MM.1S (cell line): ENCODE data around the gene RFFL.

Source experiments
- CTCF ChIP-seq: fragments of 300-600 bp; sonication (generic); IDR thresholded peaks from 2 replicates; pipeline ENCODE4 v1.5.1; 2016; ENCODE audit warnings: antibody characterized with exemption, low read length, mixed read lengths
- EZH2 ChIP-seq: fragments of 300-600 bp; sonication (generic); optimal IDR thresholded peaks from 2 replicates; pipeline ENCODE3; 2017; ENCODE audit warnings: low read depth, mild to moderate bottlenecking, antibody characterized with exemption, low read length, mixed read lengths
- EZH2phosphoT487 ChIP-seq: fragments of 300-600 bp; sonication (generic); IDR thresholded peaks from 2 replicates; pipeline ENCODE4 v1.6.1; 2018; ENCODE audit warnings: antibody characterized with exemption, low read length

GRCh38 chr17:35021520-35022380 is 41.8 kb downstream of the RFFL start:
- no peak for TF ChIP-seq CTCF
- TF ChIP-seq EZH2phosphoT487: no peak
- no peak for TF ChIP-seq EZH2
